ENCODE results near the gene EPS8L3. TPM values are rescaled to one million over a fixed set of nuclear protein-coding genes. Genes with fewer than 3 reads are reported as not detected.

Gene EPS8L3
- total RNA-seq, 2 experiments from 2014 or later: not detected

DNA sequence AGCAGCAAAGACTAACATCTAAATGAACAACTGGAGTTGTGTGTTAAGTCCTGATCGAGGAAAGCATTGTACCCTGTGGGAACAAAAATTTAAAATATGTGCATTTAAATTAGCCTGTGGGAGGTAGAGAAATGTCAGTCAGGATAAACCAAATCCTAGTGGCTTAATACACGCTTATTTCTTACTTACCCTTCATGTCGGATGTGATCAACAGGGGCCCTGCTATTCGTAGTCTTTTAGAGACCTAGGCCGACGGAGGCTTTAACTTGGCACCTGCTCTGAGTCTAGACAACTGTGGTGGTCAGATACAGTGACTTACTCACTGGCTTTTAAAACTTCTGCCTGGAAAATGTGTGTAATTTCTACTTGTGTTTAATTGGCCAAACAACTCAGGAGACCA, 33.1 kb downstream of the EPS8L3 start:
- Mint-ChIP-seq H3K36me3 (ENCODE audit: low read depth) (peaks cover 1% of the 10 kb centered on the region), H3K27me3 (no peaks in the 10 kb centered on the region), H3K4me1 (ENCODE audit: low read depth) (no peaks in the 10 kb centered on the region), H3K9me3 (no peaks in the 10 kb centered on the region), H3K4me3 (no peak overlapping the region), H3K27ac (no peak overlapping the region)
- intact Hi-C loops (cut with micrococcal nuclease): no loop called here
- ChIA-PET CTCF (no interaction called here), POLR2A (no interaction called here)
- DNase-seq (no peak), ATAC-seq (no peak)
- TF ChIP-seq, protein P1, sequence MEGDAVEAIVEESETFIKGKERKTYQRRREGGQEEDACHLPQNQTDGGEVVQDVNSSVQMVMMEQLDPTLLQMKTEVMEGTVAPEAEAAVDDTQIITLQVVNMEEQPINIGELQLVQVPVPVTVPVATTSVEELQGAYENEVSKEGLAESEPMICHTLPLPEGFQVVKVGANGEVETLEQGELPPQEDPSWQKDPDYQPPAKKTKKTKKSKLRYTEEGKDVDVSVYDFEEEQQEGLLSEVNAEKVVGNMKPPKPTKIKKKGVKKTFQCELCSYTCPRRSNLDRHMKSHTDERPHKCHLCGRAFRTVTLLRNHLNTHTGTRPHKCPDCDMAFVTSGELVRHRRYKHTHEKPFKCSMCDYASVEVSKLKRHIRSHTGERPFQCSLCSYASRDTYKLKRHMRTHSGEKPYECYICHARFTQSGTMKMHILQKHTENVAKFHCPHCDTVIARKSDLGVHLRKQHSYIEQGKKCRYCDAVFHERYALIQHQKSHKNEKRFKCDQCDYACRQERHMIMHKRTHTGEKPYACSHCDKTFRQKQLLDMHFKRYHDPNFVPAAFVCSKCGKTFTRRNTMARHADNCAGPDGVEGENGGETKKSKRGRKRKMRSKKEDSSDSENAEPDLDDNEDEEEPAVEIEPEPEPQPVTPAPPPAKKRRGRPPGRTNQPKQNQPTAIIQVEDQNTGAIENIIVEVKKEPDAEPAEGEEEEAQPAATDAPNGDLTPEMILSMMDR (IDR thresholded peaks at IDR 0.05): no peak

DNA sequence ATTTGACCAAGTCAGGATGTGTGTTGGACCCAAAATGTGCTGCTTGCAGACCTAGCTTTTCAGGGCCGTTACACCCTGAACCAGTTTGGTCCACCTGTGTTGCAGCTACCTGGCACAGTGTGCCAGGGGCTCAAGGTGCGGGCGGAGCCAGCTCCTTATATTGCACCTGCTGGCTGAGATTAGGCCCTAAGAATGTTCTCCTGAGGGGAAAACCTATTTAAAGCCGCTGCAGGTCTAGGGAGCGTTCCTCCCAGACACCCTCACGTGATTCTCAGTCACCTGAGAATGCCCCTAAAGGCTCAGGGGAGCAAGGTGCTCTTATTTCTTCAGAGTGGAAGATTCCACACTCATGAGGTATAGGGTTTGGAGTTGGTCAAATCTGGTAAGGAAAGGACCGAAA, 34.9 kb downstream of the EPS8L3 start:
- no peak overlapping the region for H3K27ac Mint-ChIP-seq
- TF ChIP-seq, protein P1 (IDR thresholded peaks at IDR 0.05): no peak
- ChIA-PET POLR2A (no interaction called here), CTCF (interaction anchor here (0.6 to 1.2 kb wide), 2 partner anchors 90 to 417 kb away, joined by 3 read pairs; no protein-coding TSS in a partner anchor)
- DNase-seq (no peak), ATAC-seq (no peak)
- no peaks in the 10 kb centered on the region for H3K36me3 Mint-ChIP-seq (ENCODE audit: low read depth)
- H3K27me3 Mint-ChIP-seq: no peaks in the 10 kb centered on the region
- intact Hi-C loops (cut with micrococcal nuclease): no loop called here
- H3K4me3 Mint-ChIP-seq: no peak overlapping the region
- H3K9me3 Mint-ChIP-seq: no peaks in the 10 kb centered on the region
- H3K4me1 Mint-ChIP-seq (ENCODE audit: low read depth): no peaks in the 10 kb centered on the region

DNA sequence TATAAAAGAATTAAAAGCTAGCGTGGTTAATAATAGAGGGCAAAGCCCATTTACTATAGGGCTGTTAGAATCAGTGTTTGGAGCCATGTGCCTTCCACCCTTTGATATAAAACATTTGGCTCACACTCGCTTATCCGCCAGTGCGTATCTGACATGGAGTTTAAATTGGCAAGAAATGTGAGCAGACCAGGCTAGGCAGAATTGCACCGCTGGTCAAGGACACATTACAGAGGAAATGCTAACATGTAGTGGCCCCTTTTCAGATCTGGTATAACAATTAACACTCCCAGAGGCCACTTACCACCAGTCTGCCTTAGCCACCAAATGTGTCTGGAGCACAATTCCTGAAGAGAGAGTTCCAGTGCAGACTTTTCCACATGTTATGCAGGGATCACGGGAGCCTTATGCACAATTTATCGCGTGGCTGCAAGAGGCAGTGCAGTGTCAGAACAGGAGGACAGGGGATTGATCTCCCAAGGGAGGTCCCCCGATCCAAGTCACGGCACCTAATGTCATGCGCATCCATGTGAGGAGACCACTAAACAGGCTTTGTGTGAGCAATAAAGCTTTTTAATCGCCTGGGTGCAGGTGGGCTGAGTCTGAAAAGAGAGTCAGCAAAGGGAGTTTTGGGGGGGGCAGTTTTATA, 36.9 kb downstream of the EPS8L3 start:
- Mint-ChIP-seq H3K27me3 (no peaks in the 10 kb centered on the region), H3K4me3 (no peak overlapping the region), H3K27ac (no peak overlapping the region), H3K36me3 (ENCODE audit: low read depth) (no peaks in the 10 kb centered on the region), H3K9me3 (no peaks in the 10 kb centered on the region), H3K4me1 (ENCODE audit: low read depth) (no peaks in the 10 kb centered on the region)
- ATAC-seq (no peak), DNase-seq (no peak)
- intact Hi-C loops (cut with micrococcal nuclease): no loop called here
- CTCF ChIA-PET: interaction anchor here (0.9 kb wide), 1 partner anchor 23 kb away, joined by 3 read pairs; no protein-coding TSS in a partner anchor
- POLR2A ChIA-PET: no interaction called here
- TF ChIP-seq, protein P1 (IDR thresholded peaks at IDR 0.05): no peak

DNA sequence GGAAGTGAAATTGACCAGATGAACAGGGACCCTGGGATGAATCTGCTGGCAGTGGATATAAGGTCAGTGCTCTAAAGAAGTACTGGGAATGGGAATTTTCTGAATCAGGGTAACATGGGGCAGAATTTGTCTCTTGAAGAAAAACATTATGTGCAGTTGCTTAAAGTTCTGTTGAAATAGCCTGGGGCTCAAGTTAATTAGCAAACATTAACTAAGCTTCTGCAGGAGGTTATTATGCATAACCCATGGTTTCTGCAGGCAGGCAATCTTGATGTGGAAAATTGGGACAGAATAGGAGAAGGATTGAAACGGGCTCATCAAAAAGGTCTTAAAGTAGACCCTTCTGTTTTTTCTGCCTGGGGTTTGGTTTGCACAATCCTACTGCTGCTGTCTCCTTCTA, 37.7 kb downstream of the EPS8L3 start:
- ChIA-PET CTCF (interaction anchor here (1.6 kb wide), 1 partner anchor 86 kb away, joined by 4 read pairs; no protein-coding TSS in a partner anchor), POLR2A (no interaction called here)
- Mint-ChIP-seq H3K4me1 (ENCODE audit: low read depth) (no peaks in the 10 kb centered on the region), H3K27ac (no peak overlapping the region), H3K36me3 (ENCODE audit: low read depth) (no peaks in the 10 kb centered on the region), H3K4me3 (no peak overlapping the region), H3K9me3 (no peaks in the 10 kb centered on the region), H3K27me3 (no peaks in the 10 kb centered on the region)
- ATAC-seq (no peak), DNase-seq (no peak)
- intact Hi-C loops (cut with micrococcal nuclease): no loop called here
- TF ChIP-seq, protein P1 (IDR thresholded peaks at IDR 0.05): no peak

DNA sequence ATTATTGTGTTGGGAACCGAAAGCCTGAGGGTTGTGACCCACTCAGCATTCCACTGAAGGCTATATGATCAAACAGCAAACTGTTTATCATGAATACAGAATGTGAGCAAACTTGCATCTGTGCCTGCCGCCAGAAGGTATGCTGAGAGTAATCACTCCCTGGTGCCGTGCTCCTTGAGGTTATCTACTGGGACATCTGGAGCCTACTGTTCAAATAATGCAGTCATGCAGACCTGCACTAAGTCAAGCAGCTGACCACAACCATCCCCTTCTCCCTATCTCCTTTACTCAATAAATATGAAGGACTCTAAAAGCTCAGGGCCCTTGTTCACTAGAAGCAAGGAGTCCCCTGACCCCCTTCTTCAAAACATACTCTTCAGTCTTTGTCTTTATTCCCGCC, 38.2 kb downstream of the EPS8L3 start:
- H3K27me3 Mint-ChIP-seq: no peaks in the 10 kb centered on the region

More for the DNA sequence above, 38.2 kb downstream of the EPS8L3 start:
- H3K4me1 Mint-ChIP-seq (ENCODE audit: low read depth): no peaks in the 10 kb centered on the region
- DNase-seq (no peak), ATAC-seq (no peak)
- H3K4me3 Mint-ChIP-seq: no peak overlapping the region
- TF ChIP-seq, protein P1 (IDR thresholded peaks at IDR 0.05): no peak
- ChIA-PET POLR2A (interaction anchor here (0.8 kb wide), 1 partner anchor 12 kb away, joined by 3 read pairs; no protein-coding TSS in a partner anchor), CTCF (interaction anchor here (1.6 kb wide), 1 partner anchor 85 kb away, joined by 4 read pairs; no protein-coding TSS in a partner anchor)
- no peak overlapping the region for H3K27ac Mint-ChIP-seq
- intact Hi-C loops (cut with micrococcal nuclease): no loop called here
- H3K36me3 Mint-ChIP-seq (ENCODE audit: low read depth): no peaks in the 10 kb centered on the region
- H3K9me3 Mint-ChIP-seq: no peaks in the 10 kb centered on the region

All from activated CD8-positive, alpha-beta T cell treated with anti-CD3 and anti-CD28 coated beads for 36 hours (primary cell).